Coronary artery (tissue), 2 donors: Measurements from ENCODE around the gene FOXL2.

Source experiments
- DNase-seq: peaks from one replicate; pipeline ENCODE4 v3.0.0-alpha.2; 2017; ENCODE audit warnings: low spot score
- H3K27ac ChIP-seq, 2 donors: fragments of 200-600 bp; sonication (generic); one replicate each; pipeline ENCODE4 v1.5.1; 2016 to 2019
- H3K4me3 ChIP-seq: fragments of 200-600 bp; sonication (generic); 2 replicates; pipeline ENCODE4 v1.5.1; 2016; ENCODE audit warnings: mild to moderate bottlenecking, moderate library complexity
- TF ChIP-seq, protein P1 (sequence below): fragments of 200-600 bp; sonication (generic); IDR thresholded peaks from one replicate; pipeline ENCODE4 v1.5.1; 2019; ENCODE audit warnings: antibody characterized with exemption

Gene FOXL2

DNA sequence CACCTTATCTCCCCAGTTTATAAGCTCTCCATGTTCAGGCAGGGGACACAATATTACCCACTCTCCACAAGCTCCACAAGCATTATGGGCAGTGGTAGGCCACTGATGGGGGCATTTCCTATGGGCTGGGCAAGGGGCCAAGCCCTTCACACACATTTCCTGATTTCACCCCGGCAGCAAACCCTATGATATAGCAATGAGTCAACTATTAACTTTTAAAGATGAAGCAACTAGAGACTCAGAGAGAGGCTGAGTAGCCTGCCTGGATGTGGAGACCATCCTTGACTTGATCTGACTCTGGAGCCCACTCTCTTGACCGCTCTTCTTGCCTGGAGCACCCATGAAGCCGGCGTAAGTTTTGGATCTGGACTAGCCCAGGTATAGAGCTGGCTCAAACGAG lies 27.5 kb upstream of the FOXL2 start:
- Histone ChIP-seq H3K27ac (no peak overlapping the region), H3K4me3 (no peak overlapping the region)
- TF ChIP-seq, protein P1, sequence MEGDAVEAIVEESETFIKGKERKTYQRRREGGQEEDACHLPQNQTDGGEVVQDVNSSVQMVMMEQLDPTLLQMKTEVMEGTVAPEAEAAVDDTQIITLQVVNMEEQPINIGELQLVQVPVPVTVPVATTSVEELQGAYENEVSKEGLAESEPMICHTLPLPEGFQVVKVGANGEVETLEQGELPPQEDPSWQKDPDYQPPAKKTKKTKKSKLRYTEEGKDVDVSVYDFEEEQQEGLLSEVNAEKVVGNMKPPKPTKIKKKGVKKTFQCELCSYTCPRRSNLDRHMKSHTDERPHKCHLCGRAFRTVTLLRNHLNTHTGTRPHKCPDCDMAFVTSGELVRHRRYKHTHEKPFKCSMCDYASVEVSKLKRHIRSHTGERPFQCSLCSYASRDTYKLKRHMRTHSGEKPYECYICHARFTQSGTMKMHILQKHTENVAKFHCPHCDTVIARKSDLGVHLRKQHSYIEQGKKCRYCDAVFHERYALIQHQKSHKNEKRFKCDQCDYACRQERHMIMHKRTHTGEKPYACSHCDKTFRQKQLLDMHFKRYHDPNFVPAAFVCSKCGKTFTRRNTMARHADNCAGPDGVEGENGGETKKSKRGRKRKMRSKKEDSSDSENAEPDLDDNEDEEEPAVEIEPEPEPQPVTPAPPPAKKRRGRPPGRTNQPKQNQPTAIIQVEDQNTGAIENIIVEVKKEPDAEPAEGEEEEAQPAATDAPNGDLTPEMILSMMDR, result no peak
- DNase-seq, result no peak

DNA sequence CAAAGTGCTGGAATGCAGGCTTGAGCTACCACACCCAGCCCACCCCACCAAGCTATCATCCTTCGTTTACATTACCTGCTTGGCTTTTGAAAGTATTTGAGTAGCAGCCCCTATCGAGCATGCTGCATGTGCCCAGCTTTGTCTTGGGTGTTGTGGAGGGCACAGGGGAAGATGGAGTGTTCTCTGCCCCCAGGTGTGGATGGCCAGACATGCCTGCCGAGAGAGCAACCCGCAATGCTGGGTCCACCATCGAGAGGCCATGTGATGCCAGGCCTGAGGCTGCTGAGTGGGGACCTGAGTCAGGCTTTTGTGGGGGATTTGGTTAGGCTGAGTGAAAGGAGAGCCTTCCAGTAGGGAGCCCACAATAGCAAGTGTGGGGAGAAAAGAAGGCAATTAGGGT lies 26.0 kb upstream of the FOXL2 start:
- H3K27ac ChIP-seq, result no peak overlapping the region
- DNase-seq, result peak; percentile 67
- no peak overlapping the region for H3K4me3 ChIP-seq
- TF ChIP-seq, protein P1, result no peak

DNA sequence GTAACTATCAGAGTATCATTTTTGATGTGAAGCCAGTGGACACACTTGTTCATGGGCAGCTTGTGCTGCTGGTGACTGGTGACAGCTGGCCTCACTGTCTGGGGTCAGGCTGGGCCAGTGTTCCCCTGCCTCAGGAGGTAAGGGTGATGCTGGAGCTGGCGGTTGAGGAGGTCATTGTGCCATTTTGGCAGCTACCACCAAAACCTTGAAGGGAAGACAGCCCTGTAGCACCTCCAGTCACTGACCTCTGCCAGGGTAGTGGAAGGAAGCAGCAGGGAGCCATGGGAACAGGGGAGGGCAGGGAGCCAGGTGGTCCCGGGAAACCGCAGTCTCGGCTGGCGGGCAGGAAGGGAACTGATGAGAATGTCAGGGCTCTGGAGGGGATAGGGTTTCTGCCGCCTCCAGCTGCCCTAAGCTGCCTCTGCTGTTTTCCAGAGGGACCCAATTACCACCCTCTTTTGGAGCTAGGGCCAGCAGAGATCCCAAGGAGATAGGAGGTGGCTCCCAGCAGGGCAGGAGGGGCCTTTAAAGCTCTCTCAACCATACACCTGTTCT lies 24.9 kb upstream of the FOXL2 start:
- DNase-seq, result peak; percentile 53
- no peak overlapping the region for H3K27ac ChIP-seq
- TF ChIP-seq, protein P1, result no peak
- H3K4me3 ChIP-seq, result no peak overlapping the region

DNA sequence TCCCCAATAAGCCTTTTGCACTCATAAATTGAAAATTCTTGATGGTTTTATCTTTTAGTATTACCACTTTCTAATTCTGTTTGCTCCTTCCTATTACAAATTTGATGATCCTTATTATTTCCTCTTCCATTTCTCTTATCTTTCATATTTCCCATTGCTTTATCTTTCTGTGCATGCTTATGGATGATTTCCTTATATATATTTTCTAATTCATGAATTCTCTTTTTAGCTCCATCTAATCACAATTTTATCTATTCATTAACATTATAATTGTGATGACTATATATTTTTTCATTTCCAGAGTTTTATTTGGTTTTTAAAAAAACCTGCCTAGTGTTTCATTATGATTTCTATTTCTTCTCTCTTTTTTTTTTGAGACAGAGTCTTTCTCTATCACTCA lies 18.0 kb upstream of the FOXL2 start:
- Histone ChIP-seq H3K27ac (no peak overlapping the region), H3K4me3 (no peak overlapping the region)
- no peak for DNase-seq
- TF ChIP-seq, protein P1, result no peak

DNA sequence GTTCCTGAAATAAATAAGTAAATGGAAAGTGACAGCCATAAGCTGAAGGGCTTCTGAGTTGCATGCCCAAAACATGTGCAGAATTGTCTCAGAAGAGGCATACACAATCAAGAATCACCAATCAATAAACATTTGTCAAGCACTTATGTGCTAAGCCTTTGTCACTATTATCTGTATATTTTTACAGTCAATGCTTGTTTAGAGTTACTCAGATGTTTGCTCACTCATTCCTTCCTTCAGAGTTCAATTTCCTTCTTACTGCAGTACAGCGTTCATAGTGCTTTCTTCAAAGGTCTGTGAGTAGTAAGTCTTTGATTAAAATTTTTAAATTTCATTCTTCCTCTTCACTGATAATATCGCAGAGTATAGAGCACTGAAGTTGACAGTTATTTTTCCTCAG lies 17.3 kb upstream of the FOXL2 start:
- DNase-seq, result no peak
- TF ChIP-seq, protein P1, result no peak
- Histone ChIP-seq H3K27ac (no peak overlapping the region), H3K4me3 (no peak overlapping the region)

DNA sequence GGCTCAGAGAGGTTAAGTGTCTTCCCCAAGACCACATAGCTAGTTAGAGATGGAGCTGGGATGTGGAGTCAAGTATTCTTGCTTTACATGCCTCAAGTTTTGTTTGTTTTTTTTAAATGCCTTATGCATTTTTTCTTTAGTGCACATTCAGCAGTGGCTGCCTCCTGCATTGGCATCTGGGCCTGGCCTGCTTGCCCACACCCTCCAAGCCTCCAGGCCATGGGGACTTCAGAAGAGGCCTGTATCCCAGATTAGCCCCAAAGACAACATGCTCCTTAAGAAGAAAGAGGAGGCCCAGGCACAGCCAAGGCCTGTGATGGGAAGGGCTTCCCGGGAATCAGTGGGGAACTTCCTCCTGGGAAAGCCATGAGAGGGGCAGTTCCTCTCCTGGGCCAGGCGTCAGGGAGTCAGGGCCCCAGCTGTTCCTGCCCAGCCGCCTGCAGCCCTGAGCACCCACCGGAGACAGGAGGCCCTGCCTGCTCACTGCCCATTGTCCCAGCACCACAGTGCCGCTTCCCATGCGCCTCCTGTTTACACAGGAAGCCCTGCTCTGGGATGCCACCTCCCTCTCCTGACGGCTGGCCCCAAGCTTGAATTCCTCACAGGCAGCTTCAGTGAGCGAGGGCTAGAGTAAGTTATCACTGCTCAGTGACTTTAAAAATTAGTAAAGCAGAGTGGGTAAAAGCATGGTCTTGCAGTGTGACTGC lies 16.1 kb upstream of the FOXL2 start:
- TF ChIP-seq, protein P1, result no peak
- H3K27ac ChIP-seq, result no peak overlapping the region
- peak; percentile 56 for DNase-seq
- no peak overlapping the region for H3K4me3 ChIP-seq

DNA sequence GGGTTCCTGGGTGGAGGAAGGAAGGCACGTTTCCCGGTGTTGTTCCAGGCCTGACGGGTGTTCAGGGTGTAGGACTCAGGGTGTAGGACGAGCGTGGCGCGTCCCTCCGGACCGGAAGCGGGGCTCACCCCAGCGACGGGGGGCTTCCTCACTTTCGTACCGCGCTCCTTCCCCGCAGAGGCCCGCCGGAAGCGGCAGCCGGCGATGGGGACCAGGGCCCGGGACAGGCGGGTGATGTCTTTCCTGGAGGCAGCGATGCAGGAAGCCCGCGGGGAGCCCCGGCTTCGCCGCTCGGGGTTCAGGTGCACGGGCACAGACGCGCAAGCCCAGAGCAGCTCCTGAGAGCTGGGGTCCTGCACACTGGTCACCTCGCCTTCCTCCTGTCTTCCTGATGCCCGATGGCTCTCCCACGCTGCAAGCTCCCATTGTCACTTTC lies 13.5 kb upstream of the FOXL2 start:
- H3K27ac ChIP-seq, result no peak overlapping the region
- TF ChIP-seq, protein P1, result no peak
- H3K4me3 ChIP-seq, result peak overlapping the region; percentile 17
- peak; percentile 60 for DNase-seq
